H9 (cell line): ENCODE measurements around the gene SOX30. TPM values are rescaled to one million over a fixed set of nuclear protein-coding genes. Genes with fewer than 3 reads are reported as not detected.

Source experiments
- DNase-seq: peaks from one replicate; pipeline ENCODE4 v3.0.0-alpha.2; 2017
- H2AFZ ChIP-seq: one replicate; pipeline ENCODE4 v1.6.1; 2013; ENCODE audit warnings: mild to moderate bottlenecking, low read length, control low read depth, moderate library complexity
- H2AK5ac ChIP-seq: 2 replicates; pipeline ENCODE4 v1.6.1; 2013; ENCODE audit warnings: low read length, control low read depth, mixed read lengths; ENCODE audit not compliant: insufficient read length
- H2BK120ac ChIP-seq: one replicate; pipeline ENCODE4 v1.6.1; 2013; ENCODE audit warnings: low read depth, mild to moderate bottlenecking, low read length, control low read depth, inconsistent platforms; ENCODE audit not compliant: poor library complexity, severe bottlenecking
- H2BK12ac ChIP-seq: 2 replicates; pipeline ENCODE4 v1.6.1; 2013; ENCODE audit warnings: low read length, control low read depth, mixed read lengths, low read depth; ENCODE audit not compliant: insufficient read length
- H2BK15ac ChIP-seq: 2 replicates; pipeline ENCODE4 v1.6.1; 2013; ENCODE audit warnings: low read depth, low read length, control low read depth
- H2BK20ac ChIP-seq: one replicate; pipeline ENCODE4 v1.6.1; 2013; ENCODE audit warnings: low read depth, mild to moderate bottlenecking, low read length, control low read depth, inconsistent platforms; ENCODE audit not compliant: poor library complexity, severe bottlenecking
- H2BK5ac ChIP-seq: 2 replicates; pipeline ENCODE4 v1.6.1; 2013; ENCODE audit warnings: low read length, control low read depth, mixed read lengths; ENCODE audit not compliant: insufficient read length
- H3K14ac ChIP-seq: 2 replicates; pipeline ENCODE4 v1.6.1; 2013; ENCODE audit warnings: low read length, control low read depth; ENCODE audit not compliant: insufficient read depth
- H3K18ac ChIP-seq: 2 replicates; pipeline ENCODE4 v1.6.1; 2013; ENCODE audit warnings: low read depth, mild to moderate bottlenecking, mixed read lengths, low read length, control low read depth; ENCODE audit not compliant: insufficient read length
- H3K23ac ChIP-seq: 2 replicates; pipeline ENCODE4 v1.6.1; 2013; ENCODE audit warnings: low read length, control low read depth, mixed read lengths, low read depth; ENCODE audit not compliant: insufficient read length
- H3K23me2 ChIP-seq: 2 replicates; pipeline ENCODE4 v1.6.1; 2013; ENCODE audit warnings: low read depth, mild to moderate bottlenecking, mixed read lengths, low read length, control low read depth; ENCODE audit not compliant: insufficient read length, poor library complexity, severe bottlenecking
- H3K27ac ChIP-seq: 2 replicates; pipeline ENCODE4 v1.5.1; 2013; ENCODE audit warnings: low read length, control low read depth, mixed read lengths, low read depth; ENCODE audit not compliant: insufficient read length
- H3K27me3 ChIP-seq: 2 replicates; pipeline ENCODE4 v1.6.1; 2013; ENCODE audit warnings: low read length, control low read depth, inconsistent platforms; ENCODE audit not compliant: insufficient read depth
- H3K4ac ChIP-seq: 2 replicates; pipeline ENCODE4 v1.6.1; 2013; ENCODE audit warnings: low read depth, mild to moderate bottlenecking, control low read depth, inconsistent platforms, low read length, moderate library complexity
- H3K4me1 ChIP-seq: 2 replicates; pipeline ENCODE4 v1.6.1; 2013; ENCODE audit warnings: low read length, control low read depth, inconsistent platforms; ENCODE audit not compliant: insufficient read depth
- H3K4me2 ChIP-seq: 2 replicates; pipeline ENCODE4 v1.6.1; 2013; ENCODE audit warnings: low read length, control low read depth, mixed read lengths; ENCODE audit not compliant: insufficient read length, insufficient read depth
- H3K56ac ChIP-seq: 2 replicates; pipeline ENCODE4 v1.6.1; 2013; ENCODE audit warnings: low read depth, mild to moderate bottlenecking, mixed read lengths, low read length, control low read depth; ENCODE audit not compliant: insufficient read length
- H3K79me1 ChIP-seq: 2 replicates; pipeline ENCODE4 v1.6.1; 2013; ENCODE audit warnings: low read depth, mild to moderate bottlenecking, moderate library complexity, low read length, control low read depth, inconsistent platforms; ENCODE audit not compliant: insufficient read depth, poor library complexity, severe bottlenecking
- H3K79me2 ChIP-seq: 2 replicates; pipeline ENCODE4 v1.6.1; 2013; ENCODE audit warnings: low read length, control low read depth, inconsistent platforms; ENCODE audit not compliant: insufficient read depth
- H3K9ac ChIP-seq: 2 replicates; pipeline ENCODE4 v1.6.1; 2013; ENCODE audit warnings: low read length, control low read depth, mixed read lengths; ENCODE audit not compliant: insufficient read length; ENCODE audit errors: extremely low read depth
- H3K9me3 ChIP-seq: one replicate; pipeline ENCODE4 v1.6.1; 2013; ENCODE audit warnings: low read depth, low read length, inconsistent platforms; ENCODE audit not compliant: control insufficient read depth
- H3T11ph ChIP-seq: one replicate; pipeline ENCODE4 v1.6.1; 2013; ENCODE audit warnings: mild to moderate bottlenecking, low read length, control low read depth, inconsistent platforms
- H4K20me1 ChIP-seq: one replicate; pipeline ENCODE4 v1.6.1; 2013; ENCODE audit not compliant: control insufficient read depth, insufficient read length, insufficient read depth
- H4K5ac ChIP-seq: 2 replicates; pipeline ENCODE4 v1.6.1; 2013; ENCODE audit warnings: low read depth, mild to moderate bottlenecking, mixed read lengths, low read length, control low read depth; ENCODE audit not compliant: insufficient read length
- H4K8ac ChIP-seq: replicated peaks from 2 replicates; pipeline ENCODE4 v1.6.1; 2013; ENCODE audit warnings: low read length, control low read depth, mixed read lengths, low read depth; ENCODE audit not compliant: insufficient read length
- H4K91ac ChIP-seq: 2 replicates; pipeline ENCODE4 v1.6.1; 2013; ENCODE audit warnings: low read depth, mild to moderate bottlenecking, moderate library complexity, mixed read lengths, low read length, control low read depth; ENCODE audit not compliant: insufficient read length
- H3K27ac Mint-ChIP-seq, 3 experiments: 2 replicates in 2 of 3; 3 replicates in 1 of 3; pipeline ENCODE4 v1.8.0; 2020 to 2021; ENCODE audit warnings: mixed read lengths in 3 of 3, mild to moderate bottlenecking in 1 of 3, moderate library complexity in 1 of 3
- H3K27me3 Mint-ChIP-seq: 2 replicates; pipeline ENCODE4 v1.8.0; 2021; ENCODE audit warnings: low read depth, mild to moderate bottlenecking, moderate library complexity, mixed read lengths
- H3K36me3 Mint-ChIP-seq, 3 experiments: 2 replicates in 2 of 3; 3 replicates in 1 of 3; pipeline ENCODE4 v1.8.0; 2020 to 2021; ENCODE audit warnings: low read depth in 3 of 3, mixed read lengths in 3 of 3; ENCODE audit not compliant: insufficient read depth in 1 of 3
- H3K4me1 Mint-ChIP-seq, 2 experiments: 2 replicates each; pipeline ENCODE4 v1.8.0; 2020; ENCODE audit warnings: mixed read lengths in 2 of 2
- H3K4me3 Mint-ChIP-seq, 2 experiments: 2 replicates in 1 of 2; 3 replicates in 1 of 2; pipeline ENCODE4 v1.8.0; 2020 to 2021; ENCODE audit warnings: mild to moderate bottlenecking in 2 of 2, mixed read lengths in 2 of 2, moderate library complexity in 1 of 2
- H3K9me3 Mint-ChIP-seq, 2 experiments: 2 replicates in 1 of 2; 3 replicates in 1 of 2; pipeline ENCODE4 v1.8.0; 2020; ENCODE audit warnings: mild to moderate bottlenecking in 2 of 2, mixed read lengths in 2 of 2, moderate library complexity in 1 of 2
- WGBS: extraction: QIAGEN DNeasy Blood & Tissue Kit; methylation state at CpG from one replicate; pipeline ENCODE4 v1.1.7; 2013; ENCODE audit warnings: missing lambda C conversion rate, low lambda C conversion rate, mixed read lengths; ENCODE audit not compliant: insufficient read length; ENCODE audit errors: extremely low coverage; 5-methylcytosine and 5-hydroxymethylcytosine counted together
- total RNA-seq: library from RNA; stranded (reverse); gene quantifications from 2 replicates; pipeline ENCODE4 v1.2.1, GENCODE V29; 2021
- TF ChIP-seq, protein P1 (sequence below): fragments of 200-600 bp; sonication (generic); conservative IDR thresholded peaks from 3 replicates; pipeline ENCODE4 v1.8.0; 2021; ENCODE audit warnings: antibody characterized with exemption, mild to moderate bottlenecking

SOX30 gene
- total RNA-seq, 1 experiment from 2014 or later: not detected

DNA sequence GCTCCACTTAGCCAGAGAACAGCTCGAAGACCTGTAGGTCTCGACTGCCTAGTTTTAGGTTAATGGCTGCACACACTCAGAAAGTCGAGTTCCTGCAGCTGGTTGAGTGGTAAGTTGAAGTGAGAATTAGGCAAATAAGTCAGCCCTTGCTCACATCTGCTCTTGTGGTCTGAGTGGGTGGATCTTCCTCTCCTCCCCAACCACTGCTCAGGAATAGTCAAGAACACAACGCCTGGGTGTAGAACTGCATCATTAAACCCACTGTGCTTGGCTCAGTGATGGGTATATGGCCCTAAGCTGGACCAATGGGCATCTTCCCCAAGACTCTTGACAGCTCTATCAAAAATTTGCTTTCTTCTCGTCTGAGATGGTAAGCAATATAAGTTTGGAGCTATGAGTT, 55.8 kb downstream of the SOX30 start:
- H4K20me1 ChIP-seq: no peaks in the 10 kb centered on the region
- TF ChIP-seq, protein P1, sequence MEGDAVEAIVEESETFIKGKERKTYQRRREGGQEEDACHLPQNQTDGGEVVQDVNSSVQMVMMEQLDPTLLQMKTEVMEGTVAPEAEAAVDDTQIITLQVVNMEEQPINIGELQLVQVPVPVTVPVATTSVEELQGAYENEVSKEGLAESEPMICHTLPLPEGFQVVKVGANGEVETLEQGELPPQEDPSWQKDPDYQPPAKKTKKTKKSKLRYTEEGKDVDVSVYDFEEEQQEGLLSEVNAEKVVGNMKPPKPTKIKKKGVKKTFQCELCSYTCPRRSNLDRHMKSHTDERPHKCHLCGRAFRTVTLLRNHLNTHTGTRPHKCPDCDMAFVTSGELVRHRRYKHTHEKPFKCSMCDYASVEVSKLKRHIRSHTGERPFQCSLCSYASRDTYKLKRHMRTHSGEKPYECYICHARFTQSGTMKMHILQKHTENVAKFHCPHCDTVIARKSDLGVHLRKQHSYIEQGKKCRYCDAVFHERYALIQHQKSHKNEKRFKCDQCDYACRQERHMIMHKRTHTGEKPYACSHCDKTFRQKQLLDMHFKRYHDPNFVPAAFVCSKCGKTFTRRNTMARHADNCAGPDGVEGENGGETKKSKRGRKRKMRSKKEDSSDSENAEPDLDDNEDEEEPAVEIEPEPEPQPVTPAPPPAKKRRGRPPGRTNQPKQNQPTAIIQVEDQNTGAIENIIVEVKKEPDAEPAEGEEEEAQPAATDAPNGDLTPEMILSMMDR: no peak
- H3K27ac Mint-ChIP-seq: no peak overlapping the region
- H2BK5ac ChIP-seq: no peak overlapping the region
- no peak overlapping the region for H2BK120ac ChIP-seq
- H4K8ac ChIP-seq: no peak overlapping the region
- no peak overlapping the region for H4K91ac ChIP-seq
- H3K56ac ChIP-seq: no peak overlapping the region
- H3K9me3 ChIP-seq: no peaks in the 10 kb centered on the region
- H3K23ac ChIP-seq: no peak overlapping the region
- DNase-seq: no peak
- no peaks in the 10 kb centered on the region for H3K27me3 ChIP-seq
- H3K79me2 ChIP-seq: no peaks in the 10 kb centered on the region
- H3K14ac ChIP-seq: no peak overlapping the region
- peaks cover 0 to 6% (median 0%) of the 10 kb centered on the region in 3 experiments; a peak in 2 of 7 replicates for H3K36me3 Mint-ChIP-seq
- no peak overlapping the region for H3K27ac ChIP-seq
- H3K4ac ChIP-seq: no peak overlapping the region
- peaks cover 3% of the 10 kb centered on the region in 2 experiments; a peak in 2 of 5 replicates for H3K9me3 Mint-ChIP-seq
- no peak overlapping the region for H2BK12ac ChIP-seq
- H4K5ac ChIP-seq: no peak overlapping the region
- no peak overlapping the region for H2AFZ ChIP-seq
- H3K27me3 Mint-ChIP-seq: no peaks in the 10 kb centered on the region
- H2BK15ac ChIP-seq: no peak overlapping the region
- no peak overlapping the region for H2AK5ac ChIP-seq
- H3T11ph ChIP-seq: no peak overlapping the region
- H2BK20ac ChIP-seq: no peak overlapping the region
- H3K18ac ChIP-seq: no peak overlapping the region
- H3K9ac ChIP-seq: no peak overlapping the region
- H3K4me2 ChIP-seq: no peak overlapping the region
- H3K23me2 ChIP-seq: no peaks in the 10 kb centered on the region
- no peak overlapping the region for H3K4me3 Mint-ChIP-seq
- no peaks in the 10 kb centered on the region for H3K79me1 ChIP-seq
- no CpG with 5 or more reads among the region's 5 CpGs for WGBS
- H3K4me1 Mint-ChIP-seq: no peaks in the 10 kb centered on the region
- H3K4me1 ChIP-seq: no peaks in the 10 kb centered on the region
